A549 (cell line): ENCODE measurements around the gene AIRE. TPM values are rescaled to one million over a fixed set of nuclear protein-coding genes. Genes with fewer than 3 reads are reported as not detected.
A peak's percentile ranks its signal among the peaks of the same experiment; 100 is the strongest.

Experiments
- CBX2 ChIP-seq: fragments of 200-600 bp; sonication (generic); IDR thresholded peaks from 2 replicates; pipeline ENCODE4 v1.6.1; 2016; ENCODE audit warnings: low read depth, mild to moderate bottlenecking, borderline replicate concordance
- CBX8 ChIP-seq: fragments of 200-600 bp; sonication (generic); IDR thresholded peaks from 2 replicates; pipeline ENCODE4 v1.6.1; 2016
- CHD4 ChIP-seq: fragments of 200-600 bp; sonication (generic); IDR thresholded peaks from 2 replicates; pipeline ENCODE4 v1.6.1; 2016; ENCODE audit warnings: antibody characterized with exemption, mild to moderate bottlenecking, borderline replicate concordance
- E2F6 ChIP-seq: IDR thresholded peaks from 2 replicates; pipeline ENCODE4 v1.6.1; 2012; ENCODE audit warnings: low read depth, borderline replicate concordance
- EHF ChIP-seq: fragments of 250-450 bp; sonication (Bioruptor Pico); IDR thresholded peaks from 2 replicates; pipeline ENCODE4 v1.5.0; 2020; ENCODE audit warnings: mild to moderate bottlenecking
- EHMT2 ChIP-seq: fragments of 200-600 bp; sonication (generic); IDR thresholded peaks from 2 replicates; pipeline ENCODE4 v1.6.1; 2016; ENCODE audit warnings: antibody characterized with exemption, low read depth, mild to moderate bottlenecking, moderate library complexity
- EP300 ChIP-seq, 2 experiments: fragments of >200 bp; sonication (Bioruptor Twin); formaldehyde crosslinking; IDR thresholded peaks; 2 replicates in 1 of 2; 3 replicates in 1 of 2; pipeline ENCODE4 v1.6.1; 2016 to 2017
- ESRRA ChIP-seq: fragments of 150-350 bp; IDR thresholded peaks from 2 replicates; pipeline ENCODE4 v1.6.1; 2014; ENCODE audit warnings: mild to moderate bottlenecking, low read length, borderline replicate concordance
- FOSL2 ChIP-seq, 2 experiments: fragments of 450-650 bp in 1 of 2; fragments of >200 bp in 1 of 2; sonication (Bioruptor Twin) in 1 of 2; formaldehyde crosslinking; IDR thresholded peaks; 2 replicates each; pipeline versions ENCODE4 v1.5.0 to v1.6.1; 2016 to 2020; ENCODE audit warnings: mild to moderate bottlenecking in 1 of 2, moderate library complexity in 1 of 2
- FOXS1 ChIP-seq: fragments of 250-450 bp; sonication (Bioruptor Pico); IDR thresholded peaks from 2 replicates; pipeline ENCODE4 v1.5.0; 2020; ENCODE audit warnings: mild to moderate bottlenecking, moderate library complexity
- HDAC2 ChIP-seq: fragments of 200-600 bp; sonication (generic); IDR thresholded peaks from 2 replicates; pipeline ENCODE4 v1.6.1; 2016
- HEYL ChIP-seq: fragments of 250-450 bp; sonication (Bioruptor Pico); IDR thresholded peaks from 2 replicates; pipeline ENCODE4 v1.8.0; 2021; ENCODE audit warnings: mild to moderate bottlenecking, moderate library complexity
- HMGXB4 ChIP-seq: fragments of 250-450 bp; sonication (Bioruptor Pico); IDR thresholded peaks from 2 replicates; pipeline ENCODE4 v1.5.0; 2021; ENCODE audit warnings: mild to moderate bottlenecking, moderate library complexity, borderline replicate concordance
- HOXA7 ChIP-seq: fragments of 250-450 bp; sonication (Bioruptor Pico); IDR thresholded peaks from 2 replicates; pipeline ENCODE4 v1.5.0; 2020; ENCODE audit warnings: mild to moderate bottlenecking, moderate library complexity
- HOXB13 ChIP-seq: fragments of 250-450 bp; sonication (Bioruptor Pico); IDR thresholded peaks from 2 replicates; pipeline ENCODE4 v1.5.0; 2020; ENCODE audit warnings: low read depth, mild to moderate bottlenecking, moderate library complexity
- HOXB5 ChIP-seq: fragments of 250-450 bp; sonication (Bioruptor Pico); IDR thresholded peaks from 2 replicates; pipeline ENCODE4 v1.5.0; 2020; ENCODE audit warnings: mild to moderate bottlenecking, moderate library complexity
- JUN ChIP-seq, 2 experiments: fragments of >200 bp; sonication (Bioruptor Twin); formaldehyde crosslinking; IDR thresholded peaks; 2 replicates in 1 of 2; 3 replicates in 1 of 2; pipeline ENCODE4 v1.6.1; 2016 to 2017
- JUNB ChIP-seq: fragments of >200 bp; sonication (Bioruptor Twin); formaldehyde crosslinking; IDR thresholded peaks from 2 replicates; pipeline ENCODE4 v1.6.1; 2016
- KDM1A ChIP-seq: fragments of 200-600 bp; sonication (generic); IDR thresholded peaks from 2 replicates; pipeline ENCODE4 v1.6.1; 2016; ENCODE audit warnings: low read depth, mild to moderate bottlenecking
- MAFK ChIP-seq: fragments of 450-650 bp; IDR thresholded peaks from 2 replicates; pipeline ENCODE4 v1.6.1; 2014; ENCODE audit not compliant: partially characterized antibody
- POLR2A ChIP-seq: IDR thresholded peaks from 2 replicates; pipeline ENCODE4 v1.6.1; 2012; ENCODE audit warnings: mild to moderate bottlenecking, low read length
- POLR2AphosphoS2 ChIP-seq: conservative IDR thresholded peaks from 2 replicates; pipeline ENCODE4 v1.6.1; 2012; ENCODE audit warnings: low read length, improper control_type of control experiment, inconsistent platforms
- RAD21 ChIP-seq, 2 experiments: fragments of >200 bp in 1 of 2; sonication (Bioruptor Twin) in 1 of 2; formaldehyde crosslinking in 1 of 2; IDR thresholded peaks in 1 of 2; conservative IDR thresholded peaks in 1 of 2; 2 replicates in 1 of 2; 3 replicates in 1 of 2; pipeline ENCODE4 v1.6.1; 2012 to 2018; ENCODE audit warnings: inconsistent platforms in 1 of 2
- RCOR1 ChIP-seq: fragments of 150-350 bp; IDR thresholded peaks from 2 replicates; pipeline ENCODE4 v1.6.1; 2014; ENCODE audit warnings: antibody characterized with exemption, low read length, low read depth
- RFX5 ChIP-seq: fragments of 450-650 bp; IDR thresholded peaks from 2 replicates; pipeline ENCODE4 v1.7.1; 2014; ENCODE audit warnings: antibody characterized with exemption, mild to moderate bottlenecking, moderate library complexity
- RNF2 ChIP-seq: fragments of 200-600 bp; sonication (generic); IDR thresholded peaks from 2 replicates; pipeline ENCODE4 v1.6.1; 2016; ENCODE audit warnings: low read depth, mild to moderate bottlenecking, antibody characterized with exemption, moderate library complexity, borderline replicate concordance
- SMC3 ChIP-seq: fragments of >200 bp; sonication (Bioruptor Twin); formaldehyde crosslinking; IDR thresholded peaks from 3 replicates; pipeline ENCODE4 v1.6.1; 2018; ENCODE audit warnings: inconsistent platforms
- SREBF2 ChIP-seq: fragments of 450-650 bp; IDR thresholded peaks from 2 replicates; pipeline ENCODE4 v1.6.1; 2014; ENCODE audit warnings: mild to moderate bottlenecking, moderate library complexity
- TFCP2L1 ChIP-seq: fragments of 250-450 bp; sonication (Bioruptor Pico); IDR thresholded peaks from 2 replicates; pipeline ENCODE4 v1.5.0; 2021; ENCODE audit warnings: mild to moderate bottlenecking
- USF2 ChIP-seq: fragments of 450-650 bp; IDR thresholded peaks from 2 replicates; pipeline ENCODE4 v1.6.1; 2014; ENCODE audit warnings: antibody characterized with exemption
- ZFP36 ChIP-seq: fragments of 450-650 bp; IDR thresholded peaks from 2 replicates; pipeline ENCODE4 v1.6.1; 2014; ENCODE audit warnings: borderline replicate concordance; ENCODE audit not compliant: partially characterized antibody
- ZNF302 ChIP-seq: fragments of 250-450 bp; sonication (Bioruptor Pico); IDR thresholded peaks from 2 replicates; pipeline ENCODE4 v1.9.0; 2021; ENCODE audit warnings: inconsistent platforms, mild to moderate bottlenecking, moderate library complexity
- ZSCAN20 ChIP-seq: fragments of 250-450 bp; sonication (Bioruptor Pico); IDR thresholded peaks from 2 replicates; pipeline ENCODE4 v1.8.0; 2022; ENCODE audit warnings: mild to moderate bottlenecking, moderate library complexity
- polyA plus RNA-seq, 4 experiments: library from polyadenylated mRNA; depleted of rRNA in 3 of 4; stranded (reverse); fragments of >200 nt; fragmentation: RNase III in 1 of 4; extraction: RNeasy Plus Mini Kit Qiagen cat#74134 plus additional on column Dnase treatment in 1 of 4; gene quantifications; 2 replicates in 3 of 4; 3 replicates in 1 of 4; pipeline ENCODE4 v1.2.3, GENCODE V29; 2011 to 2017
- TF ChIP-seq, protein P1 (sequence below): fragments of 150-350 bp; IDR thresholded peaks from 2 replicates; pipeline ENCODE4 v1.6.1; 2014; ENCODE audit warnings: low read depth, mild to moderate bottlenecking, low read length
- TF ChIP-seq, protein P2 (sequence below): fragments of >200 bp; sonication (Bioruptor Twin); formaldehyde crosslinking; IDR thresholded peaks from 3 replicates; pipeline ENCODE4 v1.5.1; 2016

AIRE gene
- polyA plus RNA-seq, 2 of the 4 experiments (the other 2 are of a cell fraction), result not detected

- TF ChIP-seq EP300 (IDR thresholded peaks at IDR 0.05), result no peak
- no peak for TF ChIP-seq EHMT2
- TF ChIP-seq MAFK, result no peak
- TF ChIP-seq, protein P1, sequence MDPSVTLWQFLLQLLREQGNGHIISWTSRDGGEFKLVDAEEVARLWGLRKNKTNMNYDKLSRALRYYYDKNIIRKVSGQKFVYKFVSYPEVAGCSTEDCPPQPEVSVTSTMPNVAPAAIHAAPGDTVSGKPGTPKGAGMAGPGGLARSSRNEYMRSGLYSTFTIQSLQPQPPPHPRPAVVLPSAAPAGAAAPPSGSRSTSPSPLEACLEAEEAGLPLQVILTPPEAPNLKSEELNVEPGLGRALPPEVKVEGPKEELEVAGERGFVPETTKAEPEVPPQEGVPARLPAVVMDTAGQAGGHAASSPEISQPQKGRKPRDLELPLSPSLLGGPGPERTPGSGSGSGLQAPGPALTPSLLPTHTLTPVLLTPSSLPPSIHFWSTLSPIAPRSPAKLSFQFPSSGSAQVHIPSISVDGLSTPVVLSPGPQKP, result no peak
- no peak for TF ChIP-seq FOXS1 (CRISPR knock-in tag)
- no peak for TF ChIP-seq EHF (CRISPR knock-in tag)
- TF ChIP-seq HDAC2, result no peak
- no peak for TF ChIP-seq RFX5
- TF ChIP-seq CBX8, result no peak
- no peak; a peak in 1 of 5 replicates for TF ChIP-seq RAD21 (conservative IDR thresholded peaks at IDR 0.05 in 1 of 2, IDR thresholded peaks at IDR 0.05 in 1 of 2)
- no peak for TF ChIP-seq HEYL (CRISPR knock-in tag)
- no peak for TF ChIP-seq TFCP2L1 (CRISPR knock-in tag)
- no peak for TF ChIP-seq RNF2
- TF ChIP-seq, protein P2, sequence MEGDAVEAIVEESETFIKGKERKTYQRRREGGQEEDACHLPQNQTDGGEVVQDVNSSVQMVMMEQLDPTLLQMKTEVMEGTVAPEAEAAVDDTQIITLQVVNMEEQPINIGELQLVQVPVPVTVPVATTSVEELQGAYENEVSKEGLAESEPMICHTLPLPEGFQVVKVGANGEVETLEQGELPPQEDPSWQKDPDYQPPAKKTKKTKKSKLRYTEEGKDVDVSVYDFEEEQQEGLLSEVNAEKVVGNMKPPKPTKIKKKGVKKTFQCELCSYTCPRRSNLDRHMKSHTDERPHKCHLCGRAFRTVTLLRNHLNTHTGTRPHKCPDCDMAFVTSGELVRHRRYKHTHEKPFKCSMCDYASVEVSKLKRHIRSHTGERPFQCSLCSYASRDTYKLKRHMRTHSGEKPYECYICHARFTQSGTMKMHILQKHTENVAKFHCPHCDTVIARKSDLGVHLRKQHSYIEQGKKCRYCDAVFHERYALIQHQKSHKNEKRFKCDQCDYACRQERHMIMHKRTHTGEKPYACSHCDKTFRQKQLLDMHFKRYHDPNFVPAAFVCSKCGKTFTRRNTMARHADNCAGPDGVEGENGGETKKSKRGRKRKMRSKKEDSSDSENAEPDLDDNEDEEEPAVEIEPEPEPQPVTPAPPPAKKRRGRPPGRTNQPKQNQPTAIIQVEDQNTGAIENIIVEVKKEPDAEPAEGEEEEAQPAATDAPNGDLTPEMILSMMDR, result no peak
- TF ChIP-seq SMC3, result no peak
- peak; percentile 38; the same call in 1 of the 2 replicates for TF ChIP-seq E2F6
- peak in 1 of 2 experiments; percentile 71; a peak in 3 of 5 replicates for TF ChIP-seq JUN (IDR thresholded peaks at IDR 0.05)
- no peak for TF ChIP-seq ZFP36
- TF ChIP-seq CHD4, result no peak
- peak; percentile 77 for TF ChIP-seq POLR2A
- TF ChIP-seq HOXA7 (CRISPR knock-in tag), result no peak
- TF ChIP-seq HOXB5 (CRISPR knock-in tag), result no peak
- no peak for TF ChIP-seq ZNF302 (CRISPR knock-in tag)
- TF ChIP-seq JUNB, result no peak
- no peak for TF ChIP-seq RCOR1
- TF ChIP-seq HOXB13 (CRISPR knock-in tag), result no peak
- TF ChIP-seq HMGXB4 (CRISPR knock-in tag), result no peak
- TF ChIP-seq SREBF2, result no peak
- TF ChIP-seq ESRRA, result no peak
- TF ChIP-seq POLR2AphosphoS2, result no peak
- no peak for TF ChIP-seq ZSCAN20 (CRISPR knock-in tag)
- TF ChIP-seq CBX2, result no peak
- TF ChIP-seq USF2, result no peak
- no peak for TF ChIP-seq KDM1A
- no peak for TF ChIP-seq FOSL2 (IDR thresholded peaks at IDR 0.05)
- TF ChIP-seq FOSL2 (CRISPR knock-in tag; IDR thresholded peaks at IDR 0.05), result no peak
Observed at GRCh38 chr21:44338971-44339910, 53.6 kb downstream of the AIRE start, which contains the start of gene CFAP410 (continued).
